Neural crest cell (in vitro differentiated cells): Measurements from ENCODE around the gene CNDP1. TPM values are rescaled to one million over a fixed set of nuclear protein-coding genes. Genes with fewer than 3 reads are reported as not detected.

Experiments used
- DNase-seq: peaks from one replicate; pipeline ENCODE4 v3.0.0; 2021; ENCODE audit warnings: low read depth, mixed read lengths, low spot score
- H3K27ac Mint-ChIP-seq: one replicate; pipeline ENCODE4 v1.8.0; 2021; ENCODE audit warnings: mild to moderate bottlenecking, mixed read lengths; ENCODE audit not compliant: unreplicated experiment
- H3K27me3 Mint-ChIP-seq: 2 replicates; pipeline ENCODE4 v1.8.0; 2021; ENCODE audit warnings: low read depth, mild to moderate bottlenecking, mixed read lengths
- H3K36me3 Mint-ChIP-seq: 2 replicates; pipeline ENCODE4 v1.8.0; 2021; ENCODE audit warnings: low read depth, mild to moderate bottlenecking, mixed read lengths
- H3K4me1 Mint-ChIP-seq: 2 replicates; pipeline ENCODE4 v1.8.0; 2021; ENCODE audit warnings: mixed read lengths
- H3K4me3 Mint-ChIP-seq: one replicate; pipeline ENCODE4 v1.8.0; 2021; ENCODE audit warnings: mild to moderate bottlenecking, mixed read lengths
- H3K9me3 Mint-ChIP-seq: 2 replicates; pipeline ENCODE4 v1.8.0; 2021; ENCODE audit warnings: mixed read lengths
- CTCF ChIP-seq: fragments of 200-600 bp; sonication (generic); conservative IDR thresholded peaks from 2 replicates; pipeline ENCODE4 v1.5.0; 2021; ENCODE audit warnings: antibody characterized with exemption, mild to moderate bottlenecking
- total RNA-seq: library from RNA; stranded (reverse); gene quantifications from 2 replicates; pipeline ENCODE4 v1.2.1, GENCODE V29; 2021

CNDP1 gene
- total RNA-seq, 1 donor from 2014 or later, result 0.56 TPM

GRCh38 chr18:74501386-74501785 is 32.9 kb upstream of the CNDP1 start:
- no peaks in the 10 kb centered on the region for H3K27me3 Mint-ChIP-seq
- H3K36me3 Mint-ChIP-seq, result peaks cover 8% of the 10 kb centered on the region

GRCh38 chr18:74503137-74503536 is 31.2 kb upstream of the CNDP1 start:
- Mint-ChIP-seq H3K4me1 (peaks cover 20% of the 10 kb centered on the region), H3K9me3 (no peaks in the 10 kb centered on the region), H3K36me3 (peaks cover 8% of the 10 kb centered on the region), H3K27ac (no peak overlapping the region), H3K4me3 (no peak overlapping the region), H3K27me3 (no peaks in the 10 kb centered on the region)
- TF ChIP-seq CTCF, result no peak
- DNase-seq, result no peak

More at GRCh38 chr18:74501386-74501785, 32.9 kb upstream of the CNDP1 start:
- H3K4me3 Mint-ChIP-seq, result no peak overlapping the region
- no peak for TF ChIP-seq CTCF
- no peak for DNase-seq
- H3K4me1 Mint-ChIP-seq, result peaks cover 35% of the 10 kb centered on the region
- peak overlapping the region; percentile 73 for H3K27ac Mint-ChIP-seq
- H3K9me3 Mint-ChIP-seq, result no peaks in the 10 kb centered on the region

GRCh38 chr18:74505776-74506175 is 28.5 kb upstream of the CNDP1 start:
- peaks cover 5% of the 10 kb centered on the region for H3K36me3 Mint-ChIP-seq
- no peak overlapping the region for H3K4me3 Mint-ChIP-seq
- H3K27ac Mint-ChIP-seq, result no peak overlapping the region
- DNase-seq, result no peak
- H3K27me3 Mint-ChIP-seq, result no peaks in the 10 kb centered on the region
- no peak for TF ChIP-seq CTCF
- H3K4me1 Mint-ChIP-seq, result no peaks in the 10 kb centered on the region
- no peaks in the 10 kb centered on the region for H3K9me3 Mint-ChIP-seq

- no peaks in the 10 kb centered on the region for H3K36me3 Mint-ChIP-seq
- H3K4me3 Mint-ChIP-seq, result no peak overlapping the region
- no peak for DNase-seq
- no peaks in the 10 kb centered on the region for H3K9me3 Mint-ChIP-seq
- no peak for TF ChIP-seq CTCF
- H3K27ac Mint-ChIP-seq, result no peak overlapping the region
- no peaks in the 10 kb centered on the region for H3K4me1 Mint-ChIP-seq
- no peaks in the 10 kb centered on the region for H3K27me3 Mint-ChIP-seq
These were observed 27.7 kb upstream of the CNDP1 start for GRCh38 chr18:74506448-74507084.

GRCh38 chr18:74507097-74507881 is 27.0 kb upstream of the CNDP1 start:
- no peaks in the 10 kb centered on the region for H3K9me3 Mint-ChIP-seq
- no peak for DNase-seq
- peaks cover 2% of the 10 kb centered on the region for H3K4me1 Mint-ChIP-seq
- no peaks in the 10 kb centered on the region for H3K36me3 Mint-ChIP-seq
- H3K27me3 Mint-ChIP-seq, result no peaks in the 10 kb centered on the region
- no peak for TF ChIP-seq CTCF
- H3K4me3 Mint-ChIP-seq, result no peak overlapping the region
- peak overlapping the region; percentile 87 for H3K27ac Mint-ChIP-seq
